Subcutaneous abdominal adipose tissue (tissue), 5 donors: ENCODE measurements around the gene CEP70.
"Not testable (repeated sequence)": the region's sequence is repeated elsewhere in the genome, so short reads cannot be mapped to it uniquely, and the experiment has no call there.

Experiments used
- H3K27ac ChIP-seq: one replicate; pipeline ENCODE4 v1.7.0; 2013; ENCODE audit warnings: low read depth, mild to moderate bottlenecking, inconsistent platforms, low read length, moderate library complexity
- H3K27me3 ChIP-seq, 5 donors: one replicate each; pipeline ENCODE4 v1.7.0; 2013; ENCODE audit warnings: low read length in 5 of 5, inconsistent platforms in 1 of 5; ENCODE audit not compliant: control insufficient read depth in 5 of 5, insufficient read depth in 4 of 5
- H3K36me3 ChIP-seq, 5 donors: one replicate each; pipeline ENCODE4 v1.7.0; 2013; ENCODE audit warnings: low read length in 5 of 5; ENCODE audit not compliant: control insufficient read depth in 5 of 5, insufficient read depth in 5 of 5
- H3K4me1 ChIP-seq, 5 donors: one replicate each; pipeline ENCODE4 v1.7.0; 2013; ENCODE audit warnings: low read length in 5 of 5, mild to moderate bottlenecking in 3 of 5, moderate library complexity in 1 of 5; ENCODE audit not compliant: control insufficient read depth in 5 of 5, insufficient read depth in 5 of 5
- H3K4me3 ChIP-seq, 5 donors: one replicate each; pipeline ENCODE4 v1.7.0; 2013; ENCODE audit warnings: low read length in 5 of 5, low read depth in 1 of 5
- H3K9ac ChIP-seq, 5 donors: one replicate each; pipeline ENCODE4 v1.7.0; 2013; ENCODE audit warnings: low read length in 5 of 5, mild to moderate bottlenecking in 4 of 5, moderate library complexity in 3 of 5
- H3K9me3 ChIP-seq, 5 donors: one replicate each; pipeline ENCODE4 v1.7.0; 2013; ENCODE audit warnings: low read length in 5 of 5; ENCODE audit not compliant: control insufficient read depth in 5 of 5
- donor health status: healthy.
- donor health status: healthy.
- donor health status: healthy.
- donor health status: healthy.
- donor health status: healthy.

The CEP70 gene

DNA sequence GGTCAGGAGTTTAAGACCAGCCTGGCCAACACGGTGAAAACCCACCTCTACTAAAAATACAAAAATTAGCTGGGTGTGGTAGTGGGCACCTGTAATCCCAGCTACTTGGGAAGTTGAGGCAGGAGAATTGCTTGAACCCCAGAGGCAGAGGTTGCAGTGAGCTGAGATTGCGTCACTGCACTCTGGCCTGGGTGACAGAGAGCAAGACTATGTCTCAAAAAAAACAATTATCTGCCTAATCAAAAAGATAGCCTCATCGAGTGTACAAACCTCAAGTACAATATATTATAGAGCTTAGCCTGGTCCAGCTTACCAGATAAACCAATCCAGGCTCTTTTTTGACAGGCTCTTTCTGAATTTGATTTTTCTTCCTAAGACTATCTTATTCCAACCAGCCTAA is 98.4 kb downstream of the CEP70 start:
- H3K27me3 ChIP-seq, H3K27ac ChIP-seq, H3K4me1 ChIP-seq, H3K4me3 ChIP-seq, H3K9ac ChIP-seq, H3K9me3 ChIP-seq: not testable (repeated sequence)
- peaks cover 5 to 19% (median 12%) of the 10 kb centered on the region in 5 donors for H3K36me3 ChIP-seq

DNA sequence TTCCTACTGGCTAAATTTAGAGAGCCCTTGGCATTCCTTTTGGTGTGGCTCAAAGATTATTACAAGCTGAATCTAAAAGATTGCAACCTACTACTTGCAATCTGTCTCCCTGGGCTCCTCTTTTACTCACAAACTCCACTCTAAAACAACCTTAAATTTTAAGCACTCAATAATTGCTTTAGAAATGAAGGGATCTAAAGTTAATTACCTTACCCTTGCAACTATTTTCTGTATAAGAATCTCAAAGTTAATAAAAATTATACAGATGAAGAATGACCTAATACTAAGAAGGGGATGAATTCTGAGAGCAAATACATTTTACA is 99.5 kb downstream of the CEP70 start:
- Histone ChIP-seq H3K4me1 (peaks cover 0 to 2% (median 0%) of the 10 kb centered on the region in 5 donors), H3K27ac (no peak overlapping the region)

DNA sequence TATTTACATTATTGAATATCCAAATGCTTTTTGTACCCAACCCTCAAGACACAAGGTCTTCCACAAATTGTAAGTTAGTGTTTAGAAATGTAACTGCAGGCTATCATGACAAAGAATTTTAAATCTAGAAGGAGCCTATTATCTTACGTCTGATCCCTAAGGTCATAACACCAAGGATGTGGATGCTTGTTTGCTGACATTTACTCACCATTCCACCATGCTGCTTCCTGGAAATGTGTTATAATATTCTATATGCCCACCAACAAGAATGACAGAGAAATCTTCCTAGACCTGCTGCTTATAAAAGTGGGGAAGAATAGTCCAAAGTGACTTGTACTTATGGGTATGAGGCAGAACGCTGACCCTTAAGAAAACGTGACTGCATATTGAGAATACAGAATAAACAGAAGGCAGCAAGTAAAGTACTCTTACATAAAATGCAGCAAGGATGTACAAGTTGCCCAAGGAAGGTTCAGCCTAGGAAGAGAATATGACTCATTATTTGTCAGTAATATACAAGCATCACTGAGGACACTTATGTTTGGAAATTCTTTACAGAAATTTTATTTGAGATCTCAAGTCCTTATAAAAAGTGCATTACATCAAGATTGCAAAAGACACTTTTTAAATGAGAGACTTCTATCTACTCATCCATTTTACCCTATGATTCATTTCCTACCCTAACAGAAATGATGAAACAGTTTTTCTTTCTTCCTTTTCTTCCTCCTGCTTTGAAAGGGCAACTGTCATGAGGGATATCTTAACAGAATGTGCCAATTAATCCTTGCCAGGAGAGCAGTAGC is 100.1 kb downstream of the CEP70 start:
- Histone ChIP-seq H3K36me3 (peaks cover 3 to 12% (median 8%) of the 10 kb centered on the region in 5 donors), H3K9ac (no peak overlapping the region), H3K9me3 (peaks cover 0 to 7% (median 3%) of the 10 kb centered on the region in 5 donors), H3K4me3 (no peak overlapping the region), H3K27ac (no peak overlapping the region), H3K27me3 (no peaks in the 10 kb centered on the region), H3K4me1 (peaks cover 0 to 2% (median 0%) of the 10 kb centered on the region in 5 donors)

More for the DNA sequence above, 99.5 kb downstream of the CEP70 start:
- Histone ChIP-seq H3K9me3 (peaks cover 0 to 7% (median 3%) of the 10 kb centered on the region in 5 donors), H3K27me3 (no peaks in the 10 kb centered on the region), H3K36me3 (peaks cover 5 to 15% (median 9%) of the 10 kb centered on the region in 5 donors), H3K4me3 (no peak overlapping the region), H3K9ac (no peak overlapping the region)

DNA sequence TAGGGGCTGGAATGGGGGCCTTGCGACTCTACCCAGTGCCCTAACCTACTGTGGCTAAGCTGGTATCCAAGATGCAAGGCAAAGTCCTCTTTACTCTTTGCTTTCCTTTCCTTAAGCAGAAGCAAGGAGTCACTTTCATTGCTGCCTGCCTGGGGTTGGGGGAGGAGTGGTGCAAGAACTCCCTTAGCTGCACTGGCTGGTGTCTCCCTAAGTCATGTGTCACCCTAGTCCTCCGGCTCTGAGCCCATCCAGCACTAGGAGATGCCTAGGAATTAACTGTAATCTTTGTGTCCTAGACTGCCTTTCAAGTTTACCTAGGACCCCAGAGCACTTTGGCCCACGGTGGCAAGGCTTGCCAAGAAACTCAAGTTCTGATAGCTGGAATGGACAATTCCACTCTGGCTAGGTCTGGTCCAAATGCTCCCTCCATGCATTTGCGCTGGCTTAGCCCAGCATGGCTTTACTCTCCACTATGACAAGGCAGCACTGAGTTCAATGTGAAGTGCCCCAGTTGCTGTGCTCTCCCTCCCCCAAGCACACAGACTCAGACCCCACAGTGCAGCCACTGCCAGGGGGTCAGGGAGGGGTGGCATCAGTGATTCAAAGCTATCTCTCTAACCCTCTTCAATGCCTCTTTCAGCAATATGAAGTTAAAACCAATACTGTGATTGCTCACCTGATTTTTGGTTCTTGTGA is 100.9 kb downstream of the CEP70 start:
- no peaks in the 10 kb centered on the region for H3K27me3 ChIP-seq
- peaks cover 2 to 12% (median 8%) of the 10 kb centered on the region in 5 donors for H3K36me3 ChIP-seq
- peaks cover 0 to 7% (median 4%) of the 10 kb centered on the region in 5 donors for H3K9me3 ChIP-seq
- H3K4me3 ChIP-seq = no peak overlapping the region
- H3K4me1 ChIP-seq = peaks cover 0 to 2% (median 0%) of the 10 kb centered on the region in 5 donors
- no peak overlapping the region for H3K27ac ChIP-seq
- H3K9ac ChIP-seq = no peak overlapping the region

DNA sequence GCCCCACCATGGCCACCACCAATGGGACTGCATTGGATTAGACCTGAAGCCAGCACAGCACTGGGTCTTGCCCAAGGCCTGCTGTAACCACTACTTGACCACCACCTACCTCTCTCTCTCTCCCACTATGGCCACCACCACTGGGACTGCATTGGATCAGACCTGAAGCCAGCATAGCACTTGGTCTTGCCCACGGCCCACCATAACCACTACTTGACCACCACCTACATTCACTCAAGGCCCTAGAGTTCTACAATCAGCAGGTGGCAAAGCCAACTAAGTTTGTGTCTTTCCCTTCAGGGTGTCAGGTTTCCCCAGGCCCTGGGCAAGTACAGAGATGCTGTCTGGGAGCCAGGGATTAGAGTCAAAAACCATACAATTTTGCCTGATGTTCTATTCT is 102.1 kb downstream of the CEP70 start:
- Histone ChIP-seq H3K36me3 (peaks cover 2 to 12% (median 8%) of the 10 kb centered on the region in 5 donors), H3K27ac (no peak overlapping the region), H3K27me3 (no peaks in the 10 kb centered on the region), H3K9ac (no peak overlapping the region), H3K4me3 (no peak overlapping the region), H3K9me3 (peaks cover 2 to 17% (median 12%) of the 10 kb centered on the region in 5 donors), H3K4me1 (peaks cover 0 to 2% (median 0%) of the 10 kb centered on the region in 5 donors)

DNA sequence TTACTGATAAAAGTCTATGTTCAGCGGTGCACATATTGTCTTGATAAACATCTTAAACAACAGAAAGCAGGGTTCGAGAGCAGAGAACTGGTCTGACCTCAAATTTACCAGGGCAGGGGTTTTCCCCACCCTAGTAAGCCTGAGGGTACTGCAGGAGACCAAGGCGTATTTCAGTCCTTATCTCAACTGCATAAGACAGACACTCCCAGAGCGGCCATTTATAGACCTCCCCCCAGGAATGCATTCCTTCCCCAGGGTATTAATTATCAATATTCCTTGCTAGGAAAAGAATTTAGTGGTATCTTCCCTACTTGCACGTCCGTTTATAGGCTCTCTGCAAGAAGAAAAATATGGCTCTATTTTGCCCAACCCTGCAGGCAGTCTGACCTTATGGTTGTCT is 107.5 kb downstream of the CEP70 start:
- H3K9me3 ChIP-seq = peaks cover 2 to 26% (median 21%) of the 10 kb centered on the region in 5 donors
- H3K4me3 ChIP-seq, H3K27ac ChIP-seq, H3K4me1 ChIP-seq, H3K27me3 ChIP-seq, H3K9ac ChIP-seq, H3K36me3 ChIP-seq: not testable (repeated sequence)

DNA sequence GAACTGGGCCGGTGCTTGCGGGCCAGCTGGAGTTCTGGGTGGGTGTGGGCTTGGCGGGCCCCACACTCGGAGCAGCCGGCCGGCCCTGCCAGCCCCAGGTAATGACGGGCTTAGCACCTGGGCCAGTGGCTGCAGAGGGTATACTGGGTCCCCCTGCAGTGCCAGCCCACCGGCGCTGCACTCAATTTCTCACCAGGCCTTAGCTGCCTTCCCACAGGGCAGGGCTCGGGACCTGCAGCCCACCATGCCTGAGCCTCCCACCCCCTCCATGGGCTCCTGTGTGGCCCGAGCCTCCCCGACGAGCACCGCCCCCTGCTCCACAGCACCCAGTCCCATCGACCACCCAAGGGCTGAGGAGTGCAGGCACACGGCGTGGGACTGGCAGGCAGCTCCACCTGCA is 109.4 kb downstream of the CEP70 start:
- not testable (repeated sequence) for H3K9ac ChIP-seq

DNA sequence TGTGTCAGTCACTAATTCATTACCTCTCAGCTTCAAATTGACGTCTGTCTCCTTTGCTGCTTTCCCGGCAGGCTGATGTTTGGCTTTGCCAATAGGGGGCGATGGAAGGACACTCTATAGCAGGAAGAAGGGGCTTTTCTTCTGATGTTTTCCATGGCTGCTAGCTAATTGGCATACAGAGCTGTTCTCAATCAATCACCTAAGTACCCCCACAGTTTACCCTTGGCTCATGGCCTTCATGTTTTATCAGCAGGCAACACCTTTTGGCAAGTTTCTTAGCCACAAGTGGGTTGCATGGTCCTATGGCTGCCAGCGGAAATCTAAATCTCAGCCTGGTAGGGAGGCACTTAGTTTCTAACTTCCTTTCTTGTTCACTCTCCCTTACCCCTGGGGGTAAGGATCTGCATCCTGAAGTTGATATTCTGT is 114.6 kb downstream of the CEP70 start:
- Histone ChIP-seq H3K27ac (no peak overlapping the region), H3K9ac (no peak overlapping the region), H3K4me3 (no peak overlapping the region), H3K36me3 (no peaks in the 10 kb centered on the region), H3K27me3 (no peaks in the 10 kb centered on the region), H3K9me3 (no peaks in the 10 kb centered on the region), H3K4me1 (no peaks in the 10 kb centered on the region)

More for the DNA sequence above, 109.4 kb downstream of the CEP70 start:
- not testable (repeated sequence) for H3K4me3 ChIP-seq, H3K36me3 ChIP-seq, H3K4me1 ChIP-seq, H3K27ac ChIP-seq, H3K27me3 ChIP-seq
- H3K9me3 ChIP-seq = peaks cover 2 to 26% (median 18%) of the 10 kb centered on the region in 5 donors

DNA sequence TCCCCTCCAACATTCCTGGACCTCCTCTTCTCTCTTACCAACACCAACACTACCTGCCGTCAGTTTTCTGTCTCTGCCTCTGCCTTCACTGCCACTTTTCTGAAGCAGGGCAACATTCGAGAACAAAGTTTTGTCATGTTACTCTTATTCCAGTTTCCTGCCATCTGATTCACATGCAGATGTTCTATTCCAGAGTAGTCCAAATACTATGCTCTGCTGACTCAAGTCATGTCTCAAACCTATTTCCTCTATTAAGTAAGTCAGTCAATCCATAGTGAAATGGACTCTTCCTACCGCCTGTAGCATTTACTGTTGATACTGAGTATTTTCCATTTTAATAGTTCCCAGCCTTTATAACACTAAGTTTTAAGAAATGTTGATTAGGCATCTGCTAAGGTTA is 116.3 kb downstream of the CEP70 start:
- H3K9ac ChIP-seq = no peak overlapping the region
- H3K9me3 ChIP-seq = no peaks in the 10 kb centered on the region
- no peak overlapping the region for H3K27ac ChIP-seq
- no peak overlapping the region for H3K4me3 ChIP-seq
- H3K4me1 ChIP-seq = no peaks in the 10 kb centered on the region
- no peaks in the 10 kb centered on the region for H3K27me3 ChIP-seq
- H3K36me3 ChIP-seq = no peaks in the 10 kb centered on the region

DNA sequence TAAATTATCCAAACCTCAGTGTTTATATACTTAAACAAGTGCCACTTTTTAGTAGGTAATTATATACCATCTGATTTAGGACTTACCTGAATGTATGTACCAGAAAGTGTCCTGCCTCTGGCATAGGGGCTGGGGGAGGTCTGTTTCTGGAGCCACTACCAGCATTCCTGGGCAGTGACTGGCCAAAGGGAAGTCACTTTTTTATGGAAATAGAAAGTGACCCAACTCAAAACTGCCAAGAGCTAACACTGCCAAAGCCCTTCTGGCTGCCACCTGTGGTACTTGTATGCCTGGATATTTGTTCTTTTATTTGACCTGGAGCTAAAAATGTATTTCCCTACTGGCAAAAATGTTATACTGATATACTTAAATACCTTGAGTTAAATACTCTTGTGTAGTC is 116.9 kb downstream of the CEP70 start:
- no peaks in the 10 kb centered on the region for H3K36me3 ChIP-seq
- no peak overlapping the region for H3K9ac ChIP-seq
- H3K4me1 ChIP-seq = no peaks in the 10 kb centered on the region
- no peak overlapping the region for H3K4me3 ChIP-seq
- H3K27me3 ChIP-seq = no peaks in the 10 kb centered on the region
- no peaks in the 10 kb centered on the region for H3K9me3 ChIP-seq
- no peak overlapping the region for H3K27ac ChIP-seq
